ENCODE measurements around the gene CCDC192.

DNA sequence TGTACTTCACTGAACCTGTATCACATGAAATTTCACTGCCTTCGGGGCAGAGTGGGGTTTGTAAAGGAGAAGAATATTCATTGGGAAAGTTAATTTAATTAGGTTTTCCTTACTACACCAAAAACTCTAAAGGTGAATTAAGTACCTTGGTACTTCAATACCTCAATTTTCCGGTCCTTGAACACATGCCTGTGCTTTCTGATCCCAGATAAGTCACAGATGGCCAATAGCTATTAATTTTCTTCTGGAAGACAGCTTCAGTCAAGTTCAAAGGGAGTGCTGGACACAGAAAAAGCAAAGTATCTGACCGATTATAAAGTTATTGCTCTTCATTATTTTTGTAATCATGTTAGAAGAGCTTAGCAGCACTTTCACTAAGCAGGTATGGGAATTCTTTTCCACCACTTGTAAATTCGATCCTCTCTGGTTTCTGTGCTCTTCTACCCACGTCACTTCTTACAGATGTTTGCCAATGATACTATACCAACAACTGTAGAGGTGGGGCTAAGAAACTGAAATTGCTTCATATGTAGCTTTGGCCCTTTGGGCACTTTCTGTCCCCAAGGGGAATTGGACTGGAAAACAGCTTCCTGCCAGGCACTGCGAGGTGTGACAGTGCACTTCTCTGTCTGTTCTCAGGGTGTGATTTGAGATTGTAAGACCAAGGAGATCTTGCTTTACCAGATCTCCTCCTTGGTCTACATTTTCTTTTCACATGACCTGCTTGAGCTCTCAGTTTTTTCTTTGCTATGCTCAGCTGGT is 164.0 kb downstream of the CCDC192 start:
- TF ChIP-seq, protein P1, sequence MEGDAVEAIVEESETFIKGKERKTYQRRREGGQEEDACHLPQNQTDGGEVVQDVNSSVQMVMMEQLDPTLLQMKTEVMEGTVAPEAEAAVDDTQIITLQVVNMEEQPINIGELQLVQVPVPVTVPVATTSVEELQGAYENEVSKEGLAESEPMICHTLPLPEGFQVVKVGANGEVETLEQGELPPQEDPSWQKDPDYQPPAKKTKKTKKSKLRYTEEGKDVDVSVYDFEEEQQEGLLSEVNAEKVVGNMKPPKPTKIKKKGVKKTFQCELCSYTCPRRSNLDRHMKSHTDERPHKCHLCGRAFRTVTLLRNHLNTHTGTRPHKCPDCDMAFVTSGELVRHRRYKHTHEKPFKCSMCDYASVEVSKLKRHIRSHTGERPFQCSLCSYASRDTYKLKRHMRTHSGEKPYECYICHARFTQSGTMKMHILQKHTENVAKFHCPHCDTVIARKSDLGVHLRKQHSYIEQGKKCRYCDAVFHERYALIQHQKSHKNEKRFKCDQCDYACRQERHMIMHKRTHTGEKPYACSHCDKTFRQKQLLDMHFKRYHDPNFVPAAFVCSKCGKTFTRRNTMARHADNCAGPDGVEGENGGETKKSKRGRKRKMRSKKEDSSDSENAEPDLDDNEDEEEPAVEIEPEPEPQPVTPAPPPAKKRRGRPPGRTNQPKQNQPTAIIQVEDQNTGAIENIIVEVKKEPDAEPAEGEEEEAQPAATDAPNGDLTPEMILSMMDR (conservative IDR thresholded peaks at IDR 0.05; ENCODE audit: low read length) = no peak
- no peak for TF ChIP-seq EZH2phosphoT487 (IDR thresholded peaks at IDR 0.05; ENCODE audit: borderline replicate concordance)

Measured in Loucy (cell line).